Measurements from ENCODE around the gene MYO1D. TPM values are rescaled to one million over a fixed set of nuclear protein-coding genes. Genes with fewer than 3 reads are reported as not detected.

Gene MYO1D
- total RNA-seq, 2 donors from 2014 or later, result 42.9 to 43.7 TPM

DNA sequence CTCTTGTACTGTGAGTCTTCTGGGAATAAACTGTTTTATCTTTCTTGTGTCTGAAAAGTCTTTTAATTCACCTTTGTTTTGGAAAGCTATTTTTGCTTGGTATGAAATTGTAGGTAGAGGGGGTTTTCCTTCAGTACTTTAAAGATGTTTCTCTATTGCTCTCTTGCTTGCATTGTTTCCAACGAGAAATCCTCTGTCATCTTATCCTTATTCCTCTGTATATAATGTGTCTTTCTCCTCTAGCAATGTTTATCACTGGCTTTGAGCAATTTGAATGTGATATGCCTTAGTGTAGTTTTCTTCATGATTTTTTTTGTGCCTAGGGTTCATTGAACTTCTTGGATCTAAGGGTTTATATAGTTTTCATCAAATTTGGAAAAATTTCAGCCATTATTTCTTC is 293.9 kb downstream of the MYO1D start:
- peaks cover 38% of the 10 kb centered on the region for H3K9me3 Mint-ChIP-seq
- DNase-seq, result no peak
- no peaks in the 10 kb centered on the region for H3K27me3 Mint-ChIP-seq (ENCODE audit: insufficient read depth)
- Histone ChIP-seq H3K27ac (ENCODE audit: low read depth, low read length) (no peak overlapping the region), H3K4me1 (ENCODE audit: control insufficient read depth, insufficient read depth, low read length) (no peaks in the 10 kb centered on the region), H3K9me3 (ENCODE audit: control insufficient read depth, low read length) (peaks cover 38% of the 10 kb centered on the region), H3K4me3 (ENCODE audit: low read length) (no peak overlapping the region), H3K27me3 (ENCODE audit: control insufficient read depth, insufficient read depth, low read length, poor library complexity, severe bottlenecking) (no peaks in the 10 kb centered on the region), H3K36me3 (ENCODE audit: control insufficient read depth, insufficient read depth, low read length) (peaks cover 7% of the 10 kb centered on the region), H3K9ac (ENCODE audit: extremely low read depth, low read length, poor library complexity, severe bottlenecking) (no peak overlapping the region)
- no peak overlapping the region for H3K4me3 Mint-ChIP-seq
- TF ChIP-seq, protein P1, sequence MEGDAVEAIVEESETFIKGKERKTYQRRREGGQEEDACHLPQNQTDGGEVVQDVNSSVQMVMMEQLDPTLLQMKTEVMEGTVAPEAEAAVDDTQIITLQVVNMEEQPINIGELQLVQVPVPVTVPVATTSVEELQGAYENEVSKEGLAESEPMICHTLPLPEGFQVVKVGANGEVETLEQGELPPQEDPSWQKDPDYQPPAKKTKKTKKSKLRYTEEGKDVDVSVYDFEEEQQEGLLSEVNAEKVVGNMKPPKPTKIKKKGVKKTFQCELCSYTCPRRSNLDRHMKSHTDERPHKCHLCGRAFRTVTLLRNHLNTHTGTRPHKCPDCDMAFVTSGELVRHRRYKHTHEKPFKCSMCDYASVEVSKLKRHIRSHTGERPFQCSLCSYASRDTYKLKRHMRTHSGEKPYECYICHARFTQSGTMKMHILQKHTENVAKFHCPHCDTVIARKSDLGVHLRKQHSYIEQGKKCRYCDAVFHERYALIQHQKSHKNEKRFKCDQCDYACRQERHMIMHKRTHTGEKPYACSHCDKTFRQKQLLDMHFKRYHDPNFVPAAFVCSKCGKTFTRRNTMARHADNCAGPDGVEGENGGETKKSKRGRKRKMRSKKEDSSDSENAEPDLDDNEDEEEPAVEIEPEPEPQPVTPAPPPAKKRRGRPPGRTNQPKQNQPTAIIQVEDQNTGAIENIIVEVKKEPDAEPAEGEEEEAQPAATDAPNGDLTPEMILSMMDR (conservative IDR thresholded peaks at IDR 0.05), result no peak
- no peaks in the 10 kb centered on the region for H3K4me1 Mint-ChIP-seq
- 88% methylated on average over 1 of the region's 1 CpG; no CpG with 5 or more reads in 1 of the 2 experiments for WGBS, 2 experiments (ENCODE audit: insufficient coverage in 1 of 2, insufficient read length in 1 of 2)
- H3K36me3 Mint-ChIP-seq (ENCODE audit: low read depth), result peaks cover 26% of the 10 kb centered on the region
- H3K27ac Mint-ChIP-seq, result no peak overlapping the region

- peaks cover 4% of the 10 kb centered on the region for H3K9me3 Mint-ChIP-seq
- peaks cover 4% of the 10 kb centered on the region for H3K9me3 ChIP-seq (ENCODE audit: control insufficient read depth, low read length)
- H3K36me3 ChIP-seq (ENCODE audit: control insufficient read depth, insufficient read depth, low read length), result no peaks in the 10 kb centered on the region
- H3K27ac Mint-ChIP-seq, result no peak overlapping the region
- no peak overlapping the region for H3K9ac ChIP-seq (ENCODE audit: extremely low read depth, low read length, poor library complexity, severe bottlenecking)
- H3K4me3 ChIP-seq (ENCODE audit: low read length), result no peak overlapping the region
- no peaks in the 10 kb centered on the region for H3K4me1 Mint-ChIP-seq
- no peaks in the 10 kb centered on the region for H3K4me1 ChIP-seq (ENCODE audit: control insufficient read depth, insufficient read depth, low read length)
- H3K27me3 ChIP-seq (ENCODE audit: control insufficient read depth, insufficient read depth, low read length, poor library complexity, severe bottlenecking), result no peaks in the 10 kb centered on the region
- H3K27me3 Mint-ChIP-seq (ENCODE audit: insufficient read depth), result no peaks in the 10 kb centered on the region
- H3K27ac ChIP-seq (ENCODE audit: low read depth, low read length), result no peak overlapping the region
- TF ChIP-seq, protein P1 (conservative IDR thresholded peaks at IDR 0.05), result no peak
- no peak overlapping the region for H3K4me3 Mint-ChIP-seq
- DNase-seq, result no peak
- no peaks in the 10 kb centered on the region for H3K36me3 Mint-ChIP-seq (ENCODE audit: low read depth)
These were observed 301.1 kb downstream of the MYO1D start for GRCh38 chr17:32575852-32576251.

- H3K4me1 ChIP-seq (ENCODE audit: control insufficient read depth, insufficient read depth, low read length), result peaks cover 4% of the 10 kb centered on the region
- H3K9ac ChIP-seq (ENCODE audit: extremely low read depth, low read length, poor library complexity, severe bottlenecking), result no peak overlapping the region
- 94 to 100% methylated on average over 1 to 2 of the region's 2 CpGs for WGBS, 2 experiments (ENCODE audit: insufficient coverage in 1 of 2, insufficient read length in 1 of 2)
- H3K4me3 Mint-ChIP-seq, result no peak overlapping the region
- TF ChIP-seq, protein P1 (conservative IDR thresholded peaks at IDR 0.05), result no peak
- no peaks in the 10 kb centered on the region for H3K36me3 ChIP-seq (ENCODE audit: control insufficient read depth, insufficient read depth, low read length)
- H3K27ac ChIP-seq (ENCODE audit: low read depth, low read length), result no peak overlapping the region
- H3K27me3 Mint-ChIP-seq (ENCODE audit: insufficient read depth), result no peaks in the 10 kb centered on the region
- DNase-seq, result no peak
- peaks cover 7% of the 10 kb centered on the region for H3K36me3 Mint-ChIP-seq (ENCODE audit: low read depth)
- no peaks in the 10 kb centered on the region for H3K9me3 Mint-ChIP-seq
- no peaks in the 10 kb centered on the region for H3K9me3 ChIP-seq (ENCODE audit: control insufficient read depth, low read length)
- no peak overlapping the region for H3K4me3 ChIP-seq (ENCODE audit: low read length)
- no peak overlapping the region for H3K27ac Mint-ChIP-seq
- no peaks in the 10 kb centered on the region for H3K27me3 ChIP-seq (ENCODE audit: control insufficient read depth, insufficient read depth, low read length, poor library complexity, severe bottlenecking)
- peaks cover 5% of the 10 kb centered on the region for H3K4me1 Mint-ChIP-seq
These were observed 306.9 kb downstream of the MYO1D start for GRCh38 chr17:32570081-32570396.
